Stimulated activated CD8-positive, alpha-beta memory T cell treated with anti-CD3 and anti-CD28 coated beads, Interleukin-2, amount 100 ng/mL, for 1 hour (primary cell): ENCODE results near the gene CARD11.
A peak's percentile ranks its signal among the peaks of the same experiment; 100 is the strongest.

Experiments used
- DNase-seq, 2 donors: peaks; one replicate each; pipeline ENCODE4 v3.0.0-alpha.2; 2020; ENCODE audit warnings: low read depth in 2 of 2

The CARD11 gene

GRCh38 chr7:3043544-3044371, at the start of gene CARD11:
Gene CARD11 (minus strand): TSS chr7:3043867. CDS start chr7:2958506, 85,361 bp downstream.
- peak in 1 of 2 donors; percentile 23 for DNase-seq

DNA sequence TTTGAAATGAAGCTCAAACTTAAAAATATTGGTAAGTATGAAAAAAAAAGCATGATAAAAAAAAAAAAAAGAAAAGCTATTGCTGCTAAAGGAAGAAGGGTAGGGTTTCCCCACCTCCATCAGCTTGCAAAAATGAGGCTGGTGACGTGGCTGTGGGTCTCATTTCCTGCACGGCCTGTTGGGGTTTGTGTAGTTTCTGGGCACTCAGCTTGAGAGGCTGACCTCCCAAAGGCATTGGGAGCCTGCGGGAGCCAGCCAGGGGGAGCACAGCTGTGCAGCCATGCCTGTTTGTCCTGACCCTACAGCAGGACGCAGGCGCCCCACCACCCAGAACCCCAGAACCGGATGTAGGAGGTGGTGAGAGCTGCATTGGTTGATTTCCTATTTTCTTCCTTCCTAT, 48.8 kb upstream of the CARD11 start:
- peak; percentile 32 to 50 for DNase-seq

- no peak for DNase-seq
These were observed 48.0 kb upstream of the CARD11 start for GRCh38 chr7:3091631-3092030.

DNA sequence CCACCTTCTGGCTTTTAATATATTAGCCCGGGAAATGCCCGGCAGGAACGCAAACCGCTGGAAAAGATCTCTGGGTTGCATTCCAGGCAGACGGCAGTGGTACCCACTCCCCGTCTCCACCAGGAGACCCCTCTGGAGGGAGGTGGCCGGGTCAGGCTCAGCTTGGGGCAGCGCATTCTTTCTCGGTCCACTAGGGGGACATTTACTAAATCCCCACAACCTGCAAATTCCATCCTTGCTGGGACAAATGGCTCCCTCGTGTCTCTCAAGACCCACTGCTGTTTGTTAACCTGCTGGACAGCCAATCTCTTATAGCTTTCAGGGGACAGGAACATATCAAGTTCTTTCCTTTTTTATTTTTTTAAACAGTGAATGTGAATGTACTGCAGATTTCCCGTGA, 45.8 kb upstream of the CARD11 start:
- no peak for DNase-seq

GRCh38 chr7:3087243-3087755, 43.6 kb upstream of the CARD11 start:
- no peak for DNase-seq

DNA sequence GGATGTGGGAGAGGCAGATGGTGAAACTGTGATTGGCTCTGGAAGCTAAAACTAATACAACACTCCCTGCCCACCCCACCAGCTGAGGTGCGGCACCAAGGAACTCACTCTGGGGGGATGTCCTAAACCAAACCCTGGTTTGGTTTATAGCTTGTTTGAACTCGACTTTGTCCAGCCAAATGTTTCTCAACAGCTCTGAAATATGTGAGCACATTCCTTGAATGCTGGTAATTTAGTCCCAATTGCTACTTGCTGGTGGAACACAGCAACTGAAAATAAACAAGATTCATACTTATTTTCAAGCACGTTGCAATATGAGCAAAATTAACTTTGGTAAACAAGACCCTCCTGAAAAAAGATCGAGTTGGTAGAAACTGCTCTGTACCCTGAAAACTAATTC, 39.7 kb upstream of the CARD11 start:
- no peak for DNase-seq

GRCh38 chr7:3082831-3083230, 39.2 kb upstream of the CARD11 start:
- DNase-seq = no peak

DNA sequence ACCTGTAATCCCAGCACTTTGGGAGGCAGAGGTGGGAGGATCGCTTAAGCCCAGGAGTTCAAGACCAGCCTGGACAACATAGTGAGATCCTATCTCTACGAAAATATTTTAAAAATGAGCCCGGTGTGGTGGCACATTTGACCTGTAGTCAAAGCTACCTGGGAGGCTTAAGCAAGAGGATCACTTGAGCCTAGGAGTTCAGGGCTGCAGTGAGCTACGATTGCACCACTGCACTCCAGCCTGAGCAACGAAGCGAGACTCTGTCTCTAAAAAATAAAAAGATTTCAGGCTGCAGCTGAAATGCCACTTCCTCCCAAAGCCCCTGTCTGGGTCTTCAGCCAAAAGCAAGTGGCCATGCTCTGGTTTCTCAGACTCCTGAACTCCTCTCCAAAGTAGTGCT, 38.7 kb upstream of the CARD11 start:
- no peak for DNase-seq

DNA sequence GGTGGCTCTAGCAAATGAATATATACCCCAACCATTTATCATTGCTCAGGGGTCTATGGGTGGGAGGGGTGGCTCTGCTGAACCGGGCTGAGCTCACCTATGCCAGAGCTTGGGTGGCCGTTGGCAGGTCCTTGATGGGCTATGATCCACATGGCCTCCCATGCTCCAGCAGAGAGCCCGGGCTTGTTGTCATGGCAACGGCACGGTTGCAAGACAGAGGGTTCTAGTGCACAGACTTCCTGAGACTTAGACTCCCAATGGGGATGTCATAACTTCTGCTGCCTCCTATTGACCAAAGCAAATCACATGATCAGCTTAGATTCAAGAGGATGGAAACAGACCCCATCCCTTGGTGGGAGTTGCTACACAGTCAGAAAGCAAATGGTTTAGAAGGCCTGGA, 36.4 kb upstream of the CARD11 start:
- no peak for DNase-seq

GRCh38 chr7:3078514-3078913, 34.8 kb upstream of the CARD11 start:
- DNase-seq = no peak

- no peak for DNase-seq
These were observed 33.0 kb upstream of the CARD11 start for GRCh38 chr7:3076700-3077099.

DNA sequence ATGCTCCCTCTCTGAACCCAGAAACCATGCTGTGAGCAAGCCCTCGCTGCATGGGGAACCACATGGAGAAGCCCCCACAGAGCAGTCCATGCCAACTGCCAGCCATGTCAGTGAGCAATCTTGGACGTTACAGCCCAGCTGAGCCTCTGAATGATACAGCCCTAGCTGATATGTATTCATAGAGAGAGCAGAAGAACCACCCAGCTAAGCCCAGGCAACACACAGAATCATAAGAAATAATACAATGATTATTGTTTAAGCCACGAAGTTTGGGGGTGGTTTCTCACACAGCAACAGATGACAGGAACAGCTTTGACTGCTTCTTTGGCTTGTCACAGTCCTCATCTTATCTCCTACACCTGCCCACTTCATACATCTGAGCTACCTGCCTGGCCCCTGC, 32.5 kb upstream of the CARD11 start:
- no peak for DNase-seq

DNA sequence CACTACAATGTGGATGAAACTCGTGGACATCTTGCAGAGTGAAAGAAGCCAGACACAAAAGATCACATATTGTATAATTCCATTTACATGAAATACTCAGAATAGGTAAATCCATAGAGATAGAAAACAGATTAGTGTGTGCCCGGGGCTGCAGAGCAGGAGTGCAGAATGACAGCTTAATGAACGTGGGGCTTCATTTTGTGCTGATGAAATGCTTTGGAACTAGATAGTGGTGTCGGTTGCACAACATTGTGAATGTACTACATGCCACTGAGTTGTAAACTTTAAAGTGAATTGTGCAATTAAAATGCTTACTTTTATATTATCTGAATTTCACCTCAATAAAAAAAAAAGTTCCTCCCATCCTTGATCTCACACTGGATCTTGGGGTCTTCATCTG, 31.8 kb upstream of the CARD11 start:
- no peak for DNase-seq

DNA sequence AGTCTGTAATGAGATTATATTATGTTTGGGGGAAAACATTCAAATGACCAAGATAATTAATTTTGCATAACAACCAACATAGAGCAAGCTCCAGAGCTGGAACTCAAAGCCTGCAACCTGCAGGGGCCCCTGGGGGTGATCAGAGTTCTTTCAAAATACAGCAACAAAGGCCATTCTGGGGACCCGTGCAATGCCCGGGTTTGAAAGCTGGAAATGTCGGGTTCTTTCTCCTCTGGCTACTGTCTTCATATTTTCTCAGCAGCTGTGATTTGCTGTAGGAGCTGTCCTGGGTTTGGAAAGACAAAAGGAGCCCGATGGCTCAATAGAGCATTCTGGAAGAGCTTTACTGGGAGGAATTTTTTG, 30.8 kb upstream of the CARD11 start:
- no peak for DNase-seq

GRCh38 chr7:3073763-3074458, 30.2 kb upstream of the CARD11 start:
- no peak for DNase-seq

DNA sequence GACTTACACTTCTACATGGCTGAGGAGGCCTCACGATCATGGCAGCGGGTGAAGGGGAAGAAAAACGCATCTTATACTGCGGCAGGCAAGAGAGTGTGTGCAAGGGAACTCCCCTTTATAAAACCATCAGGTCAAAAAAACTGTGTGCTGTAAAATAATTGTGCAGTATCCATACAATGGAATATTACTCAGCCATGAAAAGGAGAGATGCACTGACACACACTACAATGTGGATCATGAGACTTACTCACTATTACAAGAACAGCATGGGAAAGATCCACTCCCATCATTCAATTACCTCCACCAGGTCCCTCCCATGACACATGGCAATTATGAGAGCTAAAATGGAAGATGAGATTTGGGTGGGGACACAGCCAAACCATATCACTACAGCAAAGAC, 27.2 kb upstream of the CARD11 start:
- DNase-seq = no peak

- DNase-seq = no peak
These were observed 26.2 kb upstream of the CARD11 start for GRCh38 chr7:3069771-3070449.

DNA sequence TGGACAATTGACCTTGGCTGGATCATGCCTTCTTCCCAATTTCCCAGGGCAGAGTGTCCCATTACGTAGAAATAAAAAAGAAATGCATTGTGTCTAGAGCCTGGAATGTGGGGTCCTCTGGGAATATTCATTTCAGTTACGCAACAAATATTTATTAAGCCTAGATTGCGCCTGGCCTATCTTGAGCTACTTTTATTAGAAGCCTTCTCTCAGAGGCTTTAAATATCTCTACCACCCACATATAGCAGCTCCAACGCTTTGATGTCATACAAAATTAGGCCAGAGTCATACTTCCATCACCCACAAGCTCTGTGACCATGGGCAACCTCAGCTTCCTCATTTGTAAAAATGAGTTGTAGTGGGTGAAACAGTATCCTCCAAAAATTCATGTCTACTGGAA, 24.9 kb upstream of the CARD11 start:
- no peak for DNase-seq

DNA sequence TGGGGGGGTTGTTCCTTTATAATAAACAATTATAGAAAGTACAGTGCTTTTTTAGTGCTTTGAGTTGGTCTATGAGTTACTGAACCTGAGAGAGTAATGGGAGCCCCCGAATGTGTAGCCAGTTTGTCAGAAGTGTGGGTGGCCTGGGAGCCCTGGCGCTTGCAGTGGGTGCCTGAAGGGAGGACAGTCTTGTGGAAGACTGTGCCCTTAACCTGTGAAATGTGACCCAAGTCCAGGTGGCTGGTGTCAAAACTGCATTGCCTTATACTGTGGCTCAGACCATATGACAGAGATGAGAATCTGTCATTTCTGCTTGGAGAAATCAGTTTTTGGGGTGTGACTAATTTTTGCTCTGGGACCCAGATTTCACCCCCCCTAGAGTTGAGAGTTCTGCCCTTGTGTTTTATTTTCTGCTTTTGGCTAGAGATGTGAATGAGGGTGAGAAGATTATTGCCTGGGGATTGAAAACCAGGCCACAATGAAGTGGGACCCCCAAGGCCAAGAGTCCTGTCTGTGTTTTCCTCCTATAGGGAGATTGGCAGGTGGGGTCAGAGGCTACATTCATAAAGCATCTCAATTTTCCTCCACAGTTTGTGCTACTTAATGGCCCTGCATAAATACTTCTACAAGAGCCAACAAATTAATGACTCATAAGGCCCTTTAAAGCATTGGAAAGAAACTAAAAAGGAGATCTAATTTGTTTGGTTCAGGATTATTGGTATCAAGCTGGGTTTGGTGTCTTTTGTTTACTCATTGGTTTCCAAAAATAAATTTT, 24.1 kb upstream of the CARD11 start:
- no peak for DNase-seq

DNA sequence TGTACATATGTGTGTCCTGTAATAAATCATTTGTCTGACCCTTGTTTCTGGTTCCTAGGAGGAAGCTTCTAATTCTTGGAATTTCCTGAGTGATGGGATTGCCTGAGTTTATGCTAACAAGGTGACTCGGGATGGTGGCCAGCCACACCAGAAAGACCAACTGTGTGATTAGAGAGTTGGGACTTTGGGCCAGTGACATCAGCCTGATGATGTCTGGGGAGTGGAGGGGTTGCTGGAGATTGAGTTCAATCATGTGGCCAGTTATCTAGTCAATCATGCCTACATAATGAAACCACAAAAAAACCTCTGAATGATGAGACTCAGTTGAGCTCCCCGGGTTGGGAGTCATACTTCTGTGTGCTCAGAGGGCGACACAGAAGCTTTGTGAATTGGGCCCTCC, 23.5 kb upstream of the CARD11 start:
- DNase-seq = no peak

GRCh38 chr7:3066506-3066905, 22.8 kb upstream of the CARD11 start:
- no peak for DNase-seq

DNA sequence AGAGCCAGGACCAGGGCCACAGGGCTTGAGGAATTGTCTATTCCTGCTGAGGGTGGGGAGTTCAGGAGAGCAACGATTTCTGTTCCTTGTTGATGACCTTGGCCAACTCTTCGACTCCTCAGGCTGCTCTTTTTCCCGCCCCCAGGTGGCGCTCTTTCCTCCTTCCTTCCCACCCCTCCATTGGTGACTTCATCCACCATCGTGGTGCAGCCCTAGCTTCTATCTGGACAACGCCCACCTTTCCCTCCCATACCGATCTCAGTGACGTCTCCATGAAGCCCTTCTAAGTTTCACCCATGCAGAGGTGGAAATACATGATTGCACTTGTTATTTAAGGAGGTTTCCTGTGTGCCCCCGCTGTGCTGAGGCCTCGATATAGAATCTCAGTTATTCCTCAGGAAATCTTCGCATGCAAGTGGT, 22.1 kb upstream of the CARD11 start:
- peak in 1 of 2 donors; percentile 21 for DNase-seq
